ENCODE measurements around the gene EHD1.
"Not testable (repeated sequence)": the region's sequence is repeated elsewhere in the genome, so short reads cannot be mapped to it uniquely, and the experiment has no call there.

EHD1 gene

DNA sequence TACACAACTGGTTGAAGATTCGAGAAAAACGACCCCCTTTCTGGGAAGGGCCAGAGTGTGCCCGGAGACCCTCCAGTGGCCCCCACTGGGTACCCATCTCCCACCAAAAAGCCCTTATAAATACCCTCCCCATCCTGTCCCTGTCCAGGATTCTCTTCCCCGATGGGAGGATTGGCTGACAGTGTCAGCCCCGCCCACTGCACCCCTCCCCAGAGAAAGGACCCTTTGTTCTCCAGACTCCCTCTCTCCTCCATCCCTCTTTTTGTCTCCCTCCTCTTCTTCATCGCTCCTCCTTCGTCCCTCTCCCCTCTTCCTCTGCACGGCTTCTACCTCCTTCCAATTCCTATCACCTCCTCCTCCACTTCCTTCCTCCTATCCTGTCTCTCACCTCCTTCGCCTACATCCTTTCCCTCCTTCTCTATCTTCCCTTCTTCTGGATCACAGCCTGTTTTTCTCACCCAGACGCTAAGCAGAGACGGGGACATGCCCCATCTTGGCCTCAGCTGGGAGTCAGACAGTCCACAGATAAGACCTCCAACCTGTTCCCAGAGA, 54.8 kb downstream of the EHD1 start:
- no peak for DNase-seq

- no peak for DNase-seq
Observed at GRCh38 chr11:64817476-64817875, 60.9 kb downstream of the EHD1 start.

GRCh38 chr11:64815433-64815832, 63.0 kb downstream of the EHD1 start:
- not testable (repeated sequence) for DNase-seq

DNA sequence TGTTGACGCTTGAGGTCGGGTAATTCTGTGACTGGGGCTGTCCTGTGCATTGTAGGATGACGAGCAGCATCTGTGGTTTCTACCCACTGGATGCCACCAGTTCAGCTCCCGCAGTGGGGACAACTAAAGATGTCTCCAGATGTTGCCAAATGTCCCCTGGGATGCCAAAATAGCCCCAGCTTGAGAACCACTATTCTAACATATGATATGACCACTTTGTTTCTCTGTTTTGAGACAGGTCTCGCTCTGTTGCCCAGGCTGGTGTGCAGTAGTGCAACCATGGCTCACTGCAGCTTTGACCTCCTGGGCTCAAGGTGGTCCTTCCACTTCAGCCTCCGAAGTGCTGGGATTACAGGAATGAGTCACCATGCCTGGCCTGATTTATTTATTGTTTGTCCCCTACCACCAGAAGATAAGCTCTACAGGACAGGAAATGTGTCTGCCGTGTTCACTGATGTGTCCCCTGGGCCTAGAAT, 63.7 kb downstream of the EHD1 start:
- DNase-seq = no peak

DNA sequence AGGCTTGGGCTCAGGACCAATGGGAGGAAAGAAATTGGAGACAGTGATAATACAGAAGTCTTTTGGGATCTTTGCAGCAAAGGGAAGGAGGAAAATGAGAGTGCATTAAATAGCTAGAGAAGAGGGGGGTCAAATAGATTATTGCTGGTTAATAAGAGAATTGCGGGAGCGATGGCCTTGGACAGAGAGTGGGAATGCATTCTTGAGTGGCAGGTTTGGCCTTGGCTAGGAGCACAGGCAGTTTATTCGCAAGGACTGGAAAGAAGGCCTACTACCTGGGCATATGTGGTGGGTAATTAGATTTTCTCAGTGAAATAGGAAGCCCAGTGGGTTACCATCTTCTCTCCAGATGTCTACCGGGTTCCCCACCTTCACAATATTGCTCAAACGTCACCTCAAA, 64.6 kb downstream of the EHD1 start:
- DNase-seq = no peak

DNA sequence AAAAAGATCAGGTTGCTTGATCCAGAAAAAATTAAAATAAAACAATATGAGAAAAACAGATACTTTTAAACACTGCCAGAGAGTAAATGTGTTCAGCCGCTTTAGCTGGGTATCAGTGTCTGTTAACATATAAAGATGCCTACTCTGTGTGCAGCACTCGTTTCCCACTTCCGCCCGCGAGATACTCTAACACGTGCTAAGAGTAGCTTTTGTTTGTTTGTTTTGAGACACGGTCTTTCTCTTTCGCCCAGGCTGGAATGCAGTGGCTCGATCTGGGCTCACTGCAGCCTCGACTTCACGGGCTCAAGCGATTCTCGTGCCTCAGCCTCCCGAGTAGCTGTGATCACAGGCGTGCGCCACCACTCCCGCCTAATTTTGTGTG, 67.5 kb downstream of the EHD1 start:
- DNase-seq = no peak

DNA sequence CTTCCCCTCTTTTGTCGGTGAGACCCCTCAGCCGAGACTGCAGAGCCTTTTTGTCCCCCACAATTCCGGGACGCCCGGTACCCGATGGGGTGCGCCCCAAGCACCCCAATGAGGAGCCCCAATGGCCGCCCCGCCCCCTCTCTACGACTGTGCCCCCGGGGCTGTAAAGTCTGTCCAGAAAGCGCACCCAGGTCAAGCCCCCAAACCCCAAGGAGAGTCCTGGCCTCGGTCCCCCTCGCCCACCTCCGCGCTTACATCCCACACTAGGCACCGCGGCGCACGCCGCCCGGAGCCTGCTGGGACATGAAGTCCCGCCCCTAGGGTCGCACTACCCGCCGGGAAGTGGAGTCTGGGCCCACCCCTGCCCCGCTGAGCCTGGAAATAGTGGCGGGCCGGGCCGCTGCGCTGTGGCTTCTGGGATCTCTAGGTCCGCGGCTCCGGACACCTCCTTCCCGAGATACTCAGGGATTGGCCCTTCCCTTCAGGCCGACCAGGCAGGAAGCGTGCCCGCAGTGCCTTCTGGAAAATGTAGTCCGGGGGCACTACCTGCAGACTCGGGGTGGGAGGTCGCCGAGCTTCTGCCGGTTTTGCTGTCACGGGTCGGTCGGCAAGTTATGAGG, 68.0 kb downstream of the EHD1 start, which contains the start of gene MEN1:
MEN1 (minus strand) TSS at position 281 of the 620 bp plus-strand sequence. CDS start 442 bp downstream, outside the sequence.
- DNase-seq = peak; percentile 98

DNA sequence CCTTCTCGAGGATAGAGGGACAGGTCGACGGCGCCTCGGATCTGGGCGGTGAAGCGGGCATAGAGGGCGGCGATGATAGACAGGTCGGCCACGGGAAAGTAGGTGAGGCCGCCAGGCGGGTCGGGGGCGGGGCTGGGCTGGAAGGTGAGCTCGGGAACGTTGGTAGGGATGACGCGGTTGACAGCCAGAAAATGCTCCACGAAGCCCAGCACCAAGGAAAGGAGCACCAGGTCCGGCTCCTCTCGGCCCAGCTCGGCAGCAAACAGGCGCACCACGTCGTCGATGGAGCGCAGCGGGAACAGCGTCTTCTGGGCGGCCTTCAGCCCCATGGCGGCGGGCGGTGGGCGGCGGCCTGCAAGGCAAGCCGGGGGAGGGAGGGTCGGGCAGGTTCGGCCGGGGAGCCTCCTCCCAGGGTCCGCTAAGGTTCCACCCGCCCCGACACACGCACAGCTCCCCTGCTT, 68.6 kb downstream of the EHD1 start:
- DNase-seq = no peak

- DNase-seq = no peak
Observed at GRCh38 chr11:64805481-64805880, 72.9 kb downstream of the EHD1 start.

DNA sequence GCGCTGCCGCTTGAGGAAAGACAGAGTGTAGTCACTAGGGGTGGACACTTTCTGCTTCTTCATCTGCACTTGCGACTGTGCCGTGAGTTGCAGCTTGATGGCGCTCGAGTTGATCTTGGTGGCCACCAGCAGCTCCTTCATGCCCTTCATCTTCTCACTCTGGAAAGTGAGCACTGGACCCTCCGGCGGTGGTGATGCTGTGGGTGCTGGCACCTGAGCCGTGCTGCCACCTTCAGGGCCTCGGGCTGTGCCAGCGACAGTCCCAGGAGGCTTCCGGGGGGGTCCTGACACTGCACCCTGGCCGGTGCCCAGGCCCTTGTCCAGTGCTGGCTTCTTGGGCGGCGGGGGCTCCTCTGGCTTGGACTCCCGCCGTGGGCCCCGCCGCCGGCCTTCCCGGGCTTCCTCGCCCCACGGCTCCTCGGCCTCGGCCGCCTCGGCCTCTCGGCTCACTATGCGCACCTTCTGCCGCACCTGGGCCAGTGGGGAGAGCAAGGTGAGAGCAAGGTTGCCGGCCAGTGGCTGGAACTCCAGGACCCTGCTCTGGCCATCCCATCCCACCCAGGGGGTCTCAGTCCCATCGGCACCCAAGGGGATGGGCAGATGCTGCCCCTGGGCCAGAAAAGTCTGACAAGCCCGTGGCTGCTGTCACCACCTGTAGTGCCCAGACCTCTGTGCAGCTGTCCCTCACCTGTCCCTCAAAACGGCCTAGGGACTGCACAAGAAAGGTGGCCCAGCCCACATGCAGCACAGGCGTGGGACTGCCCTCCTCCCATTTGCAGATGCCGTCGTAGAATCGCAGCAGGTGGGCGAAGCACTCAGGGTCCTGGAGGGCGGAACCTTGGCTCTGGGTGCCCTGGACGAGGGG, 73.8 kb downstream of the EHD1 start:
- no peak for DNase-seq

- no peak for DNase-seq
Observed at GRCh38 chr11:64803846-64804345, 74.5 kb downstream of the EHD1 start.

DNA sequence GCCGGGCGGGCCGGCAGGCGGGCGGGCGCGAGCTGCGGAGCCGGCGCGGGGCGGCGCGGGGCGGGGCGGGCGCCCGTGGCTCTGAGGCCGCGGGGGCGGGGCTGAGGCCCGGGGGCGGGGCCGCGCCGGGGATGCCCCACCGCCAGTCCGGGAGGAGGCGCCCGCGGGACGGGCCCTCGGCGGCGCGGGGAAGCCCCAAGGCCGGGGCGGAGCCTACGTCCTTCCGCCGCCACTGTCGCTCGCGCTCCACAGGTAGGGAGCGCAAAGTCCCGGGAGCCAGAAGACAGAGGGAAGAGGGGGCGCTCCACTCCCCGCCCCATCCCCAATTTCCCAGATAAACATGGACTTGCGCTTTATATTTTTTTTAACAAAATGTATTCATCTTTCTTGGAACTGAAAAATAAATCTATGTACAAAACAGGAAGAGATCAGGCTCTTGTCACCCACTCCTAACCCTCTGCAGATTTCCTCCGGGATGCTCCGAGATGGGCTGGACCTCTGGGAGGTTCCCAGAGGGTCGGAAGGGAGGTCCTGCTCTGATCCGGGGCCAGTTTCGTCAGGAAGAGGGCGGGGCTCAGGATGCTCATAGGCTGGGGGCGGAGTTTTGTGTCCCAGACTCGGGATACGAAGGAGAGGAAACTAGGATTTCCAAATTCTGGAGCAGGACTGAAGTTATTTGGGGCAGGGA, 75.1 kb downstream of the EHD1 start, which contains the start of gene MAP4K2:
MAP4K2 (minus strand) TSS at position 57 of the 688 bp plus-strand sequence. CDS start 65 bp downstream, outside the sequence.
- DNase-seq = peak; percentile 88

DNA sequence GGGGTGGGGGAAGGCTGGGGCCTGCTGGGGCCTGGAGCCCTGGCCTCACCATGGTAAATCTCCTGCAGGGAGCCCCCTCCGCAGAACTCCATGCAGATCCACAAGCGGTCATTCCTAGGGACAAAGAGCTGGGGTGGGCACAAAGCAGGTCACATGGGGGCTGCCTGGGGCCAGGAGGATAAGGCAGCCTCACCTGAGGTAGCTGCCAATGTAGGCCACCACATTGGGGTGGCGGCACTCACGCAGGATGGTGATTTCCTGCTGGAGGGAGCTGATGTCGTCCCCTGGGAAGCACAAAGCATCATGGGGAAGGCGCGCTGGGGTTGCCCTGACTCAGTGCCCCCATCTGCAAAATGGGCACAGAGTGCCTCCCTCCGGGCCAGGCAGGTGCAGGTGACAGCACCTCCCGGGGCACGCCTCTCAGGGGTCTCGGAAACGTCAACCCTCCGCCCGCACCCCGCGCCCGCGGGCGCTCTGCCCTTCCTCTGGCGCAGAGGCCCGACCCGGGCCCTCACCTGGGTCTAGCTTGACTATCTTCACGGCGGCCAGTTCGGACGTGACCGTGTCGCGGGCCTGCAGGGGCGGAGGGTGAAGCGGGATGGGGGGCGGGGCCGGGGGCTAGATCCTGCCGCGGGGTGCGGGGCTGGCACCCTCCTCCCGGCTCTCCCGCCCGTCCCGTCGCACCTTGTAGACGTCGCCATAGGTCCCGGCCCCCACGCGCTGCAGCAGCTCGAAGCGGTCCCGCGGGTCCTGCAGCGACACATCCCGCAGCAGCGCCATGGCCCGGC, 75.9 kb downstream of the EHD1 start:
- peak; percentile 45 for DNase-seq

Measured in NCI-H2227 treated with DMSO at 0.1 percent for 48 hours (cell line).